IMR-90 (cell line): Measurements from ENCODE around the gene PRKAG3. TPM values are rescaled to one million over a fixed set of nuclear protein-coding genes. Genes with fewer than 3 reads are reported as not detected.

ENCODE experiments used
- ATAC-seq: fragments of 200-7000 bp; cut with Tn5 transposase; 2 replicates; pipeline ENCODE4 v1.9.1; 2020; ENCODE audit warnings: low read depth, mild to moderate bottlenecking, moderate library complexity
- BruUV-seq: library from RNA; stranded (reverse); fragments of 400-500 nt; replicated peaks from 2 replicates; lab custom pipeline; 2021; lab: Mats Ljungman, UMichigan
- CTCF ChIA-PET: fragments of 300-600 bp; formaldehyde crosslinking; extraction: SDS; loops from one replicate; lab custom pipeline; 2021; ENCODE audit warnings: antibody characterized with exemption; lab: Yijun Ruan, JAX
- POLR2A ChIA-PET: fragments of 300-600 bp; sonication (Branson Sonifier 250); formaldehyde crosslinking; loops from one replicate; lab custom pipeline; 2022; ENCODE audit warnings: antibody characterized with exemption; ENCODE audit not compliant: unreplicated experiment; lab: Charles Lee
- DNase-seq: peaks from one replicate; pipeline ENCODE4 v3.0.0; 2013
- H2AFZ ChIP-seq: replicated peaks from 2 replicates; pipeline ENCODE3; 2013; ENCODE audit warnings: low read length, mild to moderate bottlenecking; ENCODE audit not compliant: poor library complexity
- H2AK5ac ChIP-seq: 2 replicates; pipeline ENCODE4 v1.6.1; 2013; ENCODE audit warnings: low read depth, low read length, inconsistent platforms
- H2AK9ac ChIP-seq: replicated peaks from 2 replicates; pipeline ENCODE3; 2013; ENCODE audit warnings: mild to moderate bottlenecking, low read depth, low read length, moderate library complexity; ENCODE audit not compliant: poor library complexity
- H2BK120ac ChIP-seq: 2 replicates; pipeline ENCODE4 v1.6.1; 2013; ENCODE audit warnings: low read depth, low read length, inconsistent platforms
- H2BK15ac ChIP-seq: 3 replicates; pipeline ENCODE4 v1.6.1; 2013; ENCODE audit warnings: low read depth, low read length, inconsistent platforms
- H2BK20ac ChIP-seq: 2 replicates; pipeline ENCODE4 v1.6.1; 2013; ENCODE audit warnings: low read depth, mild to moderate bottlenecking, inconsistent platforms, low read length, moderate library complexity
- H2BK5ac ChIP-seq: 2 replicates; pipeline ENCODE4 v1.6.1; 2013; ENCODE audit warnings: mild to moderate bottlenecking, low read depth, low read length, inconsistent platforms; ENCODE audit not compliant: poor library complexity, severe bottlenecking
- H3K14ac ChIP-seq: replicated peaks from 2 replicates; pipeline ENCODE4 v1.6.1; 2013; ENCODE audit warnings: low read depth, low read length, inconsistent platforms
- H3K18ac ChIP-seq: 2 replicates; pipeline ENCODE4 v1.6.1; 2013; ENCODE audit warnings: low read depth, low read length, control low read depth
- H3K23ac ChIP-seq: 2 replicates; pipeline ENCODE4 v1.6.1; 2013; ENCODE audit warnings: low read depth, low read length, inconsistent platforms
- H3K27ac ChIP-seq: 2 replicates; pipeline ENCODE4 v1.5.1; 2013; ENCODE audit warnings: mild to moderate bottlenecking, control low read depth, low read length; ENCODE audit not compliant: insufficient read depth
- H3K27me3 ChIP-seq: 2 replicates; pipeline ENCODE4 v1.6.1; 2013; ENCODE audit warnings: low read length; ENCODE audit not compliant: control insufficient read depth, insufficient read depth
- H3K36me3 ChIP-seq: 2 replicates; pipeline ENCODE4 v1.6.1; 2013; ENCODE audit warnings: low read length, mixed read lengths; ENCODE audit not compliant: control insufficient read depth, insufficient read depth
- H3K4ac ChIP-seq: 2 replicates; pipeline ENCODE4 v1.6.1; 2013; ENCODE audit warnings: low read depth, low read length, inconsistent platforms
- H3K4me1 ChIP-seq: 2 replicates; pipeline ENCODE4 v1.6.1; 2013; ENCODE audit warnings: low read length, mixed read lengths; ENCODE audit not compliant: control insufficient read depth, insufficient read depth
- H3K4me2 ChIP-seq: 2 replicates; pipeline ENCODE4 v1.6.1; 2013; ENCODE audit warnings: low read depth, mild to moderate bottlenecking, control low read depth, low read length, moderate library complexity
- H3K4me3 ChIP-seq: 2 replicates; pipeline ENCODE4 v1.5.1; 2013; ENCODE audit warnings: low read depth, mild to moderate bottlenecking, control low read depth, low read length, moderate library complexity; ENCODE audit not compliant: insufficient read depth
- H3K56ac ChIP-seq: 2 replicates; pipeline ENCODE4 v1.6.1; 2013; ENCODE audit warnings: low read length, inconsistent platforms; ENCODE audit not compliant: insufficient read depth; ENCODE audit errors: extremely low read depth
- H3K79me1 ChIP-seq, 2 experiments: 2 replicates each; pipeline ENCODE4 v1.6.1; 2013; ENCODE audit warnings: low read length in 2 of 2, inconsistent platforms in 1 of 2, low read depth in 1 of 2
- H3K9ac ChIP-seq: 2 replicates; pipeline ENCODE4 v1.6.1; 2013; ENCODE audit warnings: low read depth, low read length, control low read depth
- H3K9me1 ChIP-seq: 2 replicates; pipeline ENCODE4 v1.6.1; 2013; ENCODE audit warnings: low read length, inconsistent platforms; ENCODE audit not compliant: insufficient read depth
- H3K9me3 ChIP-seq: 2 replicates; pipeline ENCODE4 v1.6.1; 2013; ENCODE audit warnings: low read length; ENCODE audit not compliant: control insufficient read depth, insufficient read depth
- H4K20me1 ChIP-seq: 2 replicates; pipeline ENCODE4 v1.6.1; 2013; ENCODE audit warnings: low read length, inconsistent platforms; ENCODE audit not compliant: insufficient read depth
- H4K5ac ChIP-seq: 2 replicates; pipeline ENCODE4 v1.6.1; 2013; ENCODE audit warnings: mild to moderate bottlenecking, low read depth, low read length, control low read depth
- H4K8ac ChIP-seq, 2 experiments: 2 replicates each; pipeline ENCODE4 v1.6.1; 2013; ENCODE audit warnings: low read depth in 2 of 2, low read length in 2 of 2, control low read depth in 1 of 2, inconsistent platforms in 1 of 2
- H4K91ac ChIP-seq: 2 replicates; pipeline ENCODE4 v1.6.1; 2013; ENCODE audit warnings: low read depth, low read length, inconsistent platforms; ENCODE audit not compliant: insufficient read depth
- CHD1 ChIP-seq: IDR thresholded peaks from 2 replicates; pipeline ENCODE4 v1.6.1; 2012; ENCODE audit warnings: low read depth, low read length, improper control_type of control experiment
- MAZ ChIP-seq: IDR thresholded peaks from 2 replicates; pipeline ENCODE4 v1.6.1; 2012; ENCODE audit warnings: low read depth, mild to moderate bottlenecking, low read length, improper control_type of control experiment, moderate library complexity, borderline replicate concordance
- RAD21 ChIP-seq: IDR thresholded peaks from 2 replicates; pipeline ENCODE4 v1.6.1; 2012; ENCODE audit warnings: low read length, improper control_type of control experiment
- WGBS, 2 experiments: methylation state at CpG; one replicate each; pipeline versions ENCODE4 v1.1.5 to v1.1.7; 2013; ENCODE audit warnings: missing lambda C conversion rate in 2 of 2; ENCODE audit not compliant: insufficient read length in 1 of 2; ENCODE audit errors: extremely low coverage in 2 of 2; 5-methylcytosine and 5-hydroxymethylcytosine counted together
- dilution Hi-C: fragments of 300-500 bp; cut with HindIII; formaldehyde crosslinking; loops from one replicate; pipeline ENCODE4 v1.14.3; 2018; ENCODE audit warnings: low sequenced_read_pairs; ENCODE audit not compliant: unreplicated experiment
- in situ Hi-C: fragments of 300-500 bp; cut with MboI; formaldehyde crosslinking; loops from 3 replicates; pipeline ENCODE4 v1.14.3; 2019; ENCODE audit warnings: low sequenced_read_pairs, inconsistent platforms, mixed read lengths
- intact Hi-C: fragments of 100-400 bp; cut with micrococcal nuclease; formaldehyde crosslinking; loops from 2 replicates; pipeline ENCODE4 v1.10.0; 2022
- polyA plus RNA-seq, 3 experiments: library from polyadenylated mRNA; depleted of rRNA; stranded (reverse); fragments of >200 nt; gene quantifications; 2 replicates each; pipeline ENCODE4 v1.2.3, GENCODE V29; 2012; ENCODE audit warnings: low replicate concordance in 1 of 3
- total RNA-seq: library from RNA; depleted of rRNA; stranded (reverse); fragments of >200 nt; gene quantifications from 2 replicates; pipeline ENCODE4 v1.2.3, GENCODE V29; 2012

The PRKAG3 gene
- total and polyA plus RNA-seq, 2 of the 4 experiments (the other 2 are of a cell fraction) = not detected

- Histone ChIP-seq H3K9me1 (no peaks in the 10 kb centered on the region; the same call in 1 of the 2 replicates), H3K4me2 (no peak overlapping the region), H3K14ac (no peak overlapping the region), H3K9me3 (0 out of 2 replicates have a peak, but pooled peaks cover 1% of the 10 kb centered on the region), H3K79me1 (no peaks in the 10 kb centered on the region), H2BK20ac (no peak overlapping the region), H4K91ac (no peak overlapping the region), H3K23ac (no peak overlapping the region), H2AFZ (no peak overlapping the region), H3K4me1 (no peaks in the 10 kb centered on the region), H2AK9ac (no peak overlapping the region), H3K4ac (no peak overlapping the region), H3K36me3 (no peaks in the 10 kb centered on the region), H2BK5ac (no peak overlapping the region), H3K18ac (no peak overlapping the region), H2BK15ac (no peak overlapping the region), H3K56ac (no peak overlapping the region), H4K8ac (no peak overlapping the region), H2BK120ac (no peak overlapping the region), H3K27me3 (peaks cover 64% of the 10 kb centered on the region), H3K27ac (no peak overlapping the region), H3K4me3 (no peak overlapping the region), H2AK5ac (no peak overlapping the region), H4K5ac (no peak overlapping the region), H3K9ac (no peak overlapping the region), H4K20me1 (no peaks in the 10 kb centered on the region)
- DNase-seq = no peak
- ATAC-seq = no peak
- dilution Hi-C loops (no loop called here), intact Hi-C loops (no loop called here), in situ Hi-C loops (no loop called here)
- WGBS, 2 experiments = no CpG with 5 or more reads among the region's 3 CpGs
- ChIA-PET POLR2A (no interaction called here), CTCF (interaction anchor here (0.6 to 1.1 kb wide), 2 partner anchors 122 to 123 kb away, joined by 3 read pairs; partner anchors contain the start of gene TTLL4)
- no TSS peak for BruUV-seq
- no peak for TF ChIP-seq MAZ
- no peak for TF ChIP-seq RAD21
- TF ChIP-seq CHD1 = no peak
Measured at GRCh38 chr2:218832520-218832919, 917 bp upstream of the PRKAG3 start.
